Pancreas (tissue), 10 donors: Measurements from ENCODE around the gene GPRASP1. TPM values are rescaled to one million over a fixed set of nuclear protein-coding genes. Genes with fewer than 3 reads are reported as not detected.

Experiments used
- ATAC-seq, 4 donors: fragments of 200-7000 bp; cut with Tn5 transposase; one replicate each; pipeline versions ENCODE4 v1.8.0 to v1.9.1; 2020; ENCODE audit warnings: mild to moderate bottlenecking in 4 of 4, moderate library complexity in 4 of 4
- DNase-seq, 6 donors: peaks; one replicate each; pipeline ENCODE4 v3.0.0-alpha.2; 2020
- FAIRE-seq: peaks from 2 replicates; lab custom pipeline; 2012; peaks lifted over from hg19 to GRCh38; lab: Jason Lieb, UNC
- H3K27ac ChIP-seq, 4 donors: fragments of 200-600 bp; sonication (generic); 1 replicate in 3 of 4; 2 replicates in 1 of 4; pipeline versions ENCODE4 v1.5.0 to v1.8.0; 2020
- H3K27me3 ChIP-seq, 4 donors: fragments of 200-600 bp; one replicate each; pipeline ENCODE4 v1.8.0; 2021
- H3K36me3 ChIP-seq, 3 donors: fragments of 200-600 bp; sonication (generic) in 1 of 3; one replicate each; pipeline versions ENCODE4 v1.5.0 to v1.8.0; 2020 to 2021
- H3K4me1 ChIP-seq, 3 donors: fragments of 200-600 bp; one replicate each; pipeline ENCODE4 v1.8.0; 2021
- H3K4me3 ChIP-seq, 4 donors: fragments of 200-600 bp; sonication (generic) in 2 of 4; one replicate each; pipeline versions ENCODE4 v1.5.0 to v1.8.0; 2020 to 2021
- H3K9me3 ChIP-seq, 4 donors: fragments of 200-600 bp; one replicate each; pipeline ENCODE4 v1.8.0; 2021
- CTCF ChIP-seq, 4 donors: fragments of 200-600 bp; sonication (generic) in 3 of 4; IDR thresholded peaks; one replicate each; pipeline versions ENCODE4 v1.5.0 to v1.8.0; 2021; ENCODE audit warnings: antibody characterized with exemption in 4 of 4
- WGBS, 2 donors: extraction: QIAGEN DNeasy Blood & Tissue Kit; methylation state at CpG; one replicate each; pipeline ENCODE4 v1.1.7; 2013; 5-methylcytosine and 5-hydroxymethylcytosine counted together
- intact Hi-C, 3 donors: fragments of 100-400 bp; cut with DNase I; formaldehyde crosslinking; loops; one replicate each; pipeline versions ENCODE4 v1.11.1 to v1.14.2; 2022
- polyA plus RNA-seq, 2 donors: library from polyadenylated mRNA; stranded (reverse); fragments of 200-250 nt; gene quantifications; one replicate each; pipeline ENCODE4 v1.2.3, GENCODE V29; 2013
- total RNA-seq, 6 donors: library from RNA; stranded (reverse); fragmentation: NEBNext Ultra II Directional in 4 of 6; extraction: Animal tissue kit (Norgen Biotek cat#: 25700) in 4 of 6; gene quantifications; one replicate each; pipeline versions ENCODE4 v1.2.1 to v1.2.4, GENCODE V29; 2021 to 2023
- donor health status: healthy with polysubstance abuse.
- donor health status: DM: no; HTN: no; CAD: no; lungs with moderate emphysema.
- donor health status: DM: no; HTN: no; CAD: no.
- donor health status: control.
- donor health status: control.
- donor health status: Bipolar disorder and iron deficiency.
- donor health status: DM: yes; HTN: yes; CAD: no.
- donor health status: DM: no; HTN: no; CAD: no.
- donor health status: DM: no; HTN: no; CAD: no.
- donor health status: DM: yes; HTN: yes; CAD: no.

The GPRASP1 gene
- total RNA-seq (1 to 10 TPM; 1.4 to 4.0 (median 3.1) TPM), polyA plus RNA-seq (10 to 100 TPM in 1 of 2 donors, 1 to 10 TPM in 1; 6.6 to 15.8 TPM)

GRCh38 chrX:102651242-102652011 is at the start of gene GPRASP1:
Gene GPRASP1 (plus strand): TSS chrX:102651483. CDS start chrX:102653914, 2,431 bp downstream.
- H3K36me3 ChIP-seq = no peaks in the 10 kb centered on the region
- 2 to 33% methylated on average over 57 to 60 of the region's 61 CpGs for WGBS, 2 donors
- peak within 1 kb of the TSS in 1 of 4 donors; percentile 12 for H3K27ac ChIP-seq
- no peak for TF ChIP-seq CTCF (IDR thresholded peaks at IDR 0.05)
- no peaks in the 10 kb centered on the region for H3K27me3 ChIP-seq
- H3K4me3 ChIP-seq = peak within 1 kb of the TSS; percentile 10 to 53 (median 34)
- no peak for FAIRE-seq
- DNase-seq = peak; percentile 26 to 80 (median 50)
- no peaks in the 10 kb centered on the region for H3K9me3 ChIP-seq
- ATAC-seq = peak; percentile 62 to 86 (median 79)
- H3K4me1 ChIP-seq = no peaks in the 10 kb centered on the region
- intact Hi-C loops = no loop called here

DNA sequence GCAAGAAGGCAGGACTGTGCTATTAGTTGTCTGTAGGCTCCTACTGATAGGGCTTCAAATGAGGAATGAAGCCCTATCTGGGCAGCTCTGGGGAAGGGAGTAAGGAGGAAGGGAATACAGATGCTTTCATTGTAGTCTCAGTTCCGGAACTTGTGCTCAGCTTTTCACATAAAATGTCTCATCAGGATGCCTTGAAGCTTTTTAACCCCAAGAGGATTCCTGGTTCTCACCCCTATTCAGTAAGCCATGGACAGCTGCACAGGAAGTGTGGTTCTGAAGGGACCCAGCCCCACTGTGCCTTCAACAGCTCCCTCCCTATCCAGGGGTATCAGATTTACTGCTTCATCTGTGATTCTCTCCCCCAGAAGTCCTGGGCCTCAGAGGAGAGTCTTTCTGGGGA is 47.0 kb upstream of the GPRASP1 start:
- Histone ChIP-seq H3K9me3 (no peaks in the 10 kb centered on the region), H3K4me3 (no peak overlapping the region), H3K4me1 (no peaks in the 10 kb centered on the region), H3K27ac (no peak overlapping the region), H3K27me3 (no peaks in the 10 kb centered on the region), H3K36me3 (no peaks in the 10 kb centered on the region)
- 61 to 62% methylated on average over 1 of the region's 1 CpG for WGBS, 2 donors
- no peak for TF ChIP-seq CTCF (IDR thresholded peaks at IDR 0.05)
- DNase-seq (no peak), FAIRE-seq (no peak), ATAC-seq (no peak)
- intact Hi-C loops = loop anchor here in 1 of 3 donors (10.0 kb wide), 1 partner anchor 240 kb away; no protein-coding TSS in a partner anchor

DNA sequence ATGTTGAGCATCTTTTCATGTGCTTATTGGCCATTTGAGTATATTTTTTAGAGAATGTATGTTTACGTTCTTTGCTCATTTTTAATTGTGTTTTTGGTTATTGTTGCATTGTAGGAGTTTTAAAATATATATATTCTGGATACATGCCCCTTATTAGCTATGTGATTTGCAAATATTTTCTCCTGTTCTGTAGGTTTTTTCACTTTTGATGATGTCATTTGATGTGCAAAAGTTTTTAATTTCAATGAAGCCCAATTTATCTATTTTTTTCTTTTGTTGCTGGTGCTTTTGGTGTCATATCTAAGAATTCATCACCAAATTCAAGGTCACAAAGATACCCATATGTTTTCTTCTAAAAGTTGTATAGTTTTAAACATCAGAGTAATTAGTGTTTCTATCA is 45.2 kb upstream of the GPRASP1 start:
- H3K9me3 ChIP-seq = no peaks in the 10 kb centered on the region
- FAIRE-seq = peak; percentile 63
- WGBS, 2 donors = 78 to 100% methylated on average over 1 of the region's 1 CpG
- TF ChIP-seq CTCF (IDR thresholded peaks at IDR 0.05) = no peak
- intact Hi-C loops = loop anchor here in 1 of 3 donors (10.0 kb wide), 1 partner anchor 239 kb away; no protein-coding TSS in a partner anchor
- H3K36me3 ChIP-seq = no peaks in the 10 kb centered on the region
- ATAC-seq = no peak
- no peak overlapping the region for H3K4me3 ChIP-seq
- no peak overlapping the region for H3K27ac ChIP-seq
- DNase-seq = no peak
- no peaks in the 10 kb centered on the region for H3K4me1 ChIP-seq
- no peaks in the 10 kb centered on the region for H3K27me3 ChIP-seq

- FAIRE-seq = no peak
- ATAC-seq = no peak
- TF ChIP-seq CTCF (IDR thresholded peaks at IDR 0.05) = no peak
- Histone ChIP-seq H3K27ac (no peak overlapping the region), H3K27me3 (no peaks in the 10 kb centered on the region), H3K36me3 (no peaks in the 10 kb centered on the region), H3K9me3 (no peaks in the 10 kb centered on the region), H3K4me1 (no peaks in the 10 kb centered on the region), H3K4me3 (no peak overlapping the region)
- intact Hi-C loops = no loop called here
- WGBS, 2 donors = 50 to 90% methylated on average over 4 of the region's 4 CpGs
- peak in 1 of 6 donors; percentile 13 for DNase-seq
Observed at GRCh38 chrX:102610905-102611304, 40.4 kb upstream of the GPRASP1 start.

- H3K4me3 ChIP-seq = no peak overlapping the region
- no peak for FAIRE-seq
- 52 to 62% methylated on average over 6 of the region's 6 CpGs for WGBS, 2 donors
- H3K36me3 ChIP-seq = no peaks in the 10 kb centered on the region
- peaks cover 0 to 6% (median 0%) of the 10 kb centered on the region in 4 donors for H3K27me3 ChIP-seq
- intact Hi-C loops = no loop called here
- H3K27ac ChIP-seq = no peak overlapping the region
- no peaks in the 10 kb centered on the region for H3K4me1 ChIP-seq
- no peak for TF ChIP-seq CTCF (IDR thresholded peaks at IDR 0.05)
- peak; percentile 66 to 96 (median 92) for ATAC-seq
- H3K9me3 ChIP-seq = no peaks in the 10 kb centered on the region
- DNase-seq = peak in 4 of 6 donors; percentile 13 to 45 (median 30)
Observed at GRCh38 chrX:102624105-102624504, 27.2 kb upstream of the GPRASP1 start.
